ENCODE results near the gene ALK.

ALK gene

GRCh38 chr2:29759360-29759759, 162.0 kb downstream of the ALK start:
- Histone ChIP-seq H3K27ac (ENCODE audit: extremely low read depth, low read depth, low read length) (no peak overlapping the region), H3K4me1 (ENCODE audit: control insufficient read depth, insufficient read depth, low read length) (no peaks in the 10 kb centered on the region), H3K36me3 (ENCODE audit: control insufficient read depth in 2 of 2, insufficient read depth in 1 of 2, low read length in 2 of 2) (no peaks in the 10 kb centered on the region), H3K4me3 (ENCODE audit: low read depth, low read length) (no peak overlapping the region), H3K9me3 (ENCODE audit: control insufficient read depth, insufficient read depth, low read depth, low read length) (no peaks in the 10 kb centered on the region)
- TF ChIP-seq ZNF514 (tag by site-specific recombination; IDR thresholded peaks at IDR 0.05) (no peak), SP2 (tag by site-specific recombination; IDR thresholded peaks at IDR 0.05) (no peak), ZNF157 (tag by site-specific recombination; IDR thresholded peaks at IDR 0.05) (no peak), ZNF394 (tag by site-specific recombination; IDR thresholded peaks at IDR 0.05; ENCODE audit: borderline replicate concordance) (no peak), KLF8 (tag by site-specific recombination; IDR thresholded peaks at IDR 0.05) (no peak), ZNF837 (tag by site-specific recombination; IDR thresholded peaks at IDR 0.05) (no peak)
- TF ChIP-seq, protein P1, sequence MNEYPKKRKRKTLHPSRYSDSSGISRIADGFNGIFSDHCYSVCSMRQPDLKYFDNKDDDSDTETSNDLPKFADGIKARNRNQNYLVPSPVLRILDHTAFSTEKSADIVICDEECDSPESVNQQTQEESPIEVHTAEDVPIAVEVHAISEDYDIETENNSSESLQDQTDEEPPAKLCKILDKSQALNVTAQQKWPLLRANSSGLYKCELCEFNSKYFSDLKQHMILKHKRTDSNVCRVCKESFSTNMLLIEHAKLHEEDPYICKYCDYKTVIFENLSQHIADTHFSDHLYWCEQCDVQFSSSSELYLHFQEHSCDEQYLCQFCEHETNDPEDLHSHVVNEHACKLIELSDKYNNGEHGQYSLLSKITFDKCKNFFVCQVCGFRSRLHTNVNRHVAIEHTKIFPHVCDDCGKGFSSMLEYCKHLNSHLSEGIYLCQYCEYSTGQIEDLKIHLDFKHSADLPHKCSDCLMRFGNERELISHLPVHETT (tag by site-specific recombination; IDR thresholded peaks at IDR 0.05) = no peak
- ChIA-PET CTCF (no interaction called here), POLR2A (no interaction called here)

DNA sequence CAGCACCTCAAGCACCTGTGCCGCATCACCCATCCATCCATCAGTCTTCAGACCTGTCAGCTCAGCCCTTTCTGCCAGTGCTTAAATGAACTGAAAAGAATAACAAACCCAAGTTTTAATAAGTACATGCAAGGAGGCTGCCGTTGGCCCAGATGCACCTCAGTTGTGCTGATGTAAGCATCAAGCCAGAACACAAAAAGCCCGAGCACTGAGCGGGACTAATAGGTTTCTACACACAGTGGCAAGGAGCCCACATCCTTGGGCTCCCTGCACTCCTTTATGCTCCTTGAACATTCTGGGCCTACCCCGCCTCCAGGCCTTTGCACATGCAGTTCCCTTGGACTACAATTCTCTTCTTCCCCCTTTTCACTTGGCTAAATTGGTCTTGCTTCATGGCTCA, 165.6 kb downstream of the ALK start:
- ChIA-PET POLR2A (no interaction called here), CTCF (no interaction called here)
- no peaks in the 10 kb centered on the region for H3K9me3 ChIP-seq (ENCODE audit: control insufficient read depth, insufficient read depth, low read depth, low read length)
- no peak overlapping the region for H3K4me3 ChIP-seq (ENCODE audit: low read depth, low read length)
- H3K36me3 ChIP-seq (ENCODE audit: control insufficient read depth in 2 of 2, insufficient read depth in 1 of 2, low read length in 2 of 2) = no peaks in the 10 kb centered on the region
- no peak for TF ChIP-seq WT1 (tag by site-specific recombination; IDR thresholded peaks at IDR 0.05)
- TF ChIP-seq ZNF341 (tag by site-specific recombination; IDR thresholded peaks at IDR 0.05; ENCODE audit: low read depth) = no peak
- TF ChIP-seq SCRT2 (tag by site-specific recombination; IDR thresholded peaks at IDR 0.05) = no peak
- TF ChIP-seq GLIS1 (tag by site-specific recombination; IDR thresholded peaks at IDR 0.05) = no peak
- TF ChIP-seq ZNF549 (tag by site-specific recombination; IDR thresholded peaks at IDR 0.05) = no peak
- no peak for TF ChIP-seq KLF7 (tag by site-specific recombination; IDR thresholded peaks at IDR 0.05; ENCODE audit: borderline replicate concordance)
- TF ChIP-seq ZNF175 (tag by site-specific recombination; IDR thresholded peaks at IDR 0.05) = no peak
- no peak for TF ChIP-seq MZF1 (tag by site-specific recombination; IDR thresholded peaks at IDR 0.05; ENCODE audit: borderline replicate concordance)
- TF ChIP-seq ZNF791 (tag by site-specific recombination; IDR thresholded peaks at IDR 0.05) = no peak
- TF ChIP-seq PRDM10 (tag by site-specific recombination; IDR thresholded peaks at IDR 0.05) = no peak
- no peak for TF ChIP-seq ZNF146 (tag by site-specific recombination; IDR thresholded peaks at IDR 0.05)
- no peak for TF ChIP-seq GLIS2 (tag by site-specific recombination; IDR thresholded peaks at IDR 0.05)
- TF ChIP-seq ZNF560 (tag by site-specific recombination; IDR thresholded peaks at IDR 0.05; ENCODE audit: borderline replicate concordance) = no peak
- no peaks in the 10 kb centered on the region for H3K4me1 ChIP-seq (ENCODE audit: control insufficient read depth, insufficient read depth, low read length)
- no peak overlapping the region for H3K27ac ChIP-seq (ENCODE audit: extremely low read depth, low read depth, low read length)

GRCh38 chr2:29755233-29755632, 166.2 kb downstream of the ALK start:
- Histone ChIP-seq H3K9me3 (ENCODE audit: control insufficient read depth, insufficient read depth, low read depth, low read length) (no peaks in the 10 kb centered on the region), H3K27ac (ENCODE audit: extremely low read depth, low read depth, low read length) (no peak overlapping the region), H3K4me3 (ENCODE audit: low read depth, low read length) (no peak overlapping the region), H3K4me1 (ENCODE audit: control insufficient read depth, insufficient read depth, low read length) (no peaks in the 10 kb centered on the region), H3K36me3 (ENCODE audit: control insufficient read depth in 2 of 2, insufficient read depth in 1 of 2, low read length in 2 of 2) (no peaks in the 10 kb centered on the region)
- TF ChIP-seq ZFP69B (tag by site-specific recombination; IDR thresholded peaks at IDR 0.05) = no peak
- TF ChIP-seq, protein P2, sequence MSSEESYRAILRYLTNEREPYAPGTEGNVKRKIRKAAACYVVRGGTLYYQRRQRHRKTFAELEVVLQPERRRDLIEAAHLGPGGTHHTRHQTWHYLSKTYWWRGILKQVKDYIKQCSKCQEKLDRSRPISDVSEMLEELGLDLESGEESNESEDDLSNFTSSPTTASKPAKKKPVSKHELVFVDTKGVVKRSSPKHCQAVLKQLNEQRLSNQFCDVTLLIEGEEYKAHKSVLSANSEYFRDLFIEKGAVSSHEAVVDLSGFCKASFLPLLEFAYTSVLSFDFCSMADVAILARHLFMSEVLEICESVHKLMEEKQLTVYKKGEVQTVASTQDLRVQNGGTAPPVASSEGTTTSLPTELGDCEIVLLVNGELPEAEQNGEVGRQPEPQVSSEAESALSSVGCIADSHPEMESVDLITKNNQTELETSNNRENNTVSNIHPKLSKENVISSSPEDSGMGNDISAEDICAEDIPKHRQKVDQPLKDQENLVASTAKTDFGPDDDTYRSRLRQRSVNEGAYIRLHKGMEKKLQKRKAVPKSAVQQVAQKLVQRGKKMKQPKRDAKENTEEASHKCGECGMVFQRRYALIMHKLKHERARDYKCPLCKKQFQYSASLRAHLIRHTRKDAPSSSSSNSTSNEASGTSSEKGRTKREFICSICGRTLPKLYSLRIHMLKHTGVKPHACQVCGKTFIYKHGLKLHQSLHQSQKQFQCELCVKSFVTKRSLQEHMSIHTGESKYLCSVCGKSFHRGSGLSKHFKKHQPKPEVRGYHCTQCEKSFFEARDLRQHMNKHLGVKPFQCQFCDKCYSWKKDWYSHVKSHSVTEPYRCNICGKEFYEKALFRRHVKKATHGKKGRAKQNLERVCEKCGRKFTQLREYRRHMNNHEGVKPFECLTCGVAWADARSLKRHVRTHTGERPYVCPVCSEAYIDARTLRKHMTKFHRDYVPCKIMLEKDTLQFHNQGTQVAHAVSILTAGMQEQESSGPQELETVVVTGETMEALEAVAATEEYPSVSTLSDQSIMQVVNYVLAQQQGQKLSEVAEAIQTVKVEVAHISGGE (tag by site-specific recombination; conservative IDR thresholded peaks at IDR 0.05; ENCODE audit: low read depth) = peak; percentile 83
- TF ChIP-seq, protein P3, sequence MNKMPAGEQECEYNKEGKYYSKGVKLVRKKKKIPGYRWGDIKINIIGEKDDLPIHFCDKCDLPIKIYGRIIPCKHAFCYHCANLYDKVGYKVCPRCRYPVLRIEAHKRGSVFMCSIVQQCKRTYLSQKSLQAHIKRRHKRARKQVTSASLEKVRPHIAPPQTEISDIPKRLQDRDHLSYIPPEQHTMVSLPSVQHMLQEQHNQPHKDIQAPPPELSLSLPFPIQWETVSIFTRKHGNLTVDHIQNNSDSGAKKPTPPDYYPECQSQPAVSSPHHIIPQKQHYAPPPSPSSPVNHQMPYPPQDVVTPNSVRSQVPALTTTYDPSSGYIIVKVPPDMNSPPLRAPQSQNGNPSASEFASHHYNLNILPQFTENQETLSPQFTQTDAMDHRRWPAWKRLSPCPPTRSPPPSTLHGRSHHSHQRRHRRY (tag by site-specific recombination; IDR thresholded peaks at IDR 0.05) = no peak
- ChIA-PET CTCF (no interaction called here), POLR2A (no interaction called here)

Data from HEK293 (cell line).